Parathyroid adenoma (tissue), 2 donors: Measurements from ENCODE around the gene RHO.

ENCODE experiments used
- H2AFZ ChIP-seq: fragments of 300-600 bp; sonication (generic); one replicate; pipeline ENCODE4 v1.7.0; 2017; ENCODE audit warnings: antibody characterized with exemption, mild to moderate bottlenecking
- H3K27ac ChIP-seq: fragments of 300-600 bp; sonication (generic); one replicate; pipeline ENCODE4 v1.7.0; 2017
- H3K27me3 ChIP-seq: fragments of 300-600 bp; sonication (generic); one replicate; pipeline ENCODE4 v1.7.0; 2017; ENCODE audit warnings: low read length; ENCODE audit not compliant: control insufficient read depth, insufficient read depth
- H3K36me3 ChIP-seq: fragments of 300-600 bp; sonication (generic); one replicate; pipeline ENCODE4 v1.7.0; 2017; ENCODE audit warnings: low read length; ENCODE audit not compliant: control insufficient read depth, insufficient read depth
- H3K4me1 ChIP-seq: fragments of 300-600 bp; sonication (generic); one replicate; pipeline ENCODE4 v1.7.0; 2017; ENCODE audit warnings: control low read depth
- H3K4me2 ChIP-seq: fragments of 300-600 bp; sonication (generic); one replicate; pipeline ENCODE4 v1.7.0; 2017; ENCODE audit warnings: low read length
- H3K4me3 ChIP-seq: fragments of 300-600 bp; sonication (generic); one replicate; pipeline ENCODE4 v1.7.0; 2017; ENCODE audit warnings: low read depth, low read length
- H3K79me2 ChIP-seq: fragments of 300-600 bp; sonication (generic); one replicate; pipeline ENCODE4 v1.7.0; 2017; ENCODE audit warnings: control low read depth
- H3K9ac ChIP-seq: fragments of 300-600 bp; sonication (generic); one replicate; pipeline ENCODE4 v1.7.0; 2017; ENCODE audit warnings: mild to moderate bottlenecking
- H3K9me3 ChIP-seq: fragments of 300-600 bp; sonication (generic); one replicate; pipeline ENCODE4 v1.7.0; 2017; ENCODE audit warnings: low read length; ENCODE audit not compliant: control insufficient read depth
- CTCF ChIP-seq: fragments of 300-600 bp; sonication (generic); IDR thresholded peaks from one replicate; pipeline ENCODE4 v1.7.0; 2017; ENCODE audit warnings: antibody characterized with exemption, mild to moderate bottlenecking
- donor health status: primary hyperparathyroidism.

Gene RHO

GRCh38 chr3:129563850-129564535 is 35.6 kb downstream of the RHO start:
- Histone ChIP-seq H3K27ac (no peak overlapping the region), H3K79me2 (no peaks in the 10 kb centered on the region), H2AFZ (no peak overlapping the region), H3K27me3 (no peaks in the 10 kb centered on the region), H3K4me3 (no peak overlapping the region), H3K9ac (no peak overlapping the region), H3K36me3 (no peaks in the 10 kb centered on the region), H3K4me1 (no peaks in the 10 kb centered on the region), H3K9me3 (no peaks in the 10 kb centered on the region), H3K4me2 (no peak overlapping the region)
- TF ChIP-seq CTCF, result no peak

GRCh38 chr3:129564981-129565644 is 36.7 kb downstream of the RHO start:
- H3K36me3 ChIP-seq, result no peaks in the 10 kb centered on the region

GRCh38 chr3:129565902-129566301 is 37.5 kb downstream of the RHO start:
- Histone ChIP-seq H3K36me3 (no peaks in the 10 kb centered on the region), H3K4me2 (no peak overlapping the region), H2AFZ (no peak overlapping the region), H3K9ac (no peak overlapping the region), H3K4me3 (no peak overlapping the region), H3K79me2 (no peaks in the 10 kb centered on the region), H3K27ac (no peak overlapping the region), H3K9me3 (no peaks in the 10 kb centered on the region), H3K27me3 (no peaks in the 10 kb centered on the region), H3K4me1 (no peaks in the 10 kb centered on the region)
- no peak for TF ChIP-seq CTCF

More at GRCh38 chr3:129564981-129565644, 36.7 kb downstream of the RHO start:
- no peak overlapping the region for H3K27ac ChIP-seq
- H2AFZ ChIP-seq, result no peak overlapping the region
- H3K4me1 ChIP-seq, result no peaks in the 10 kb centered on the region
- H3K9ac ChIP-seq, result no peak overlapping the region
- H3K4me2 ChIP-seq, result no peak overlapping the region
- no peaks in the 10 kb centered on the region for H3K79me2 ChIP-seq
- no peak for TF ChIP-seq CTCF
- no peaks in the 10 kb centered on the region for H3K9me3 ChIP-seq
- H3K4me3 ChIP-seq, result no peak overlapping the region
- no peaks in the 10 kb centered on the region for H3K27me3 ChIP-seq

- Histone ChIP-seq H3K27ac (no peak overlapping the region), H3K9ac (no peak overlapping the region), H3K79me2 (no peaks in the 10 kb centered on the region), H3K27me3 (no peaks in the 10 kb centered on the region), H3K4me3 (no peak overlapping the region), H3K4me1 (no peaks in the 10 kb centered on the region), H2AFZ (no peak overlapping the region), H3K36me3 (no peaks in the 10 kb centered on the region), H3K9me3 (no peaks in the 10 kb centered on the region), H3K4me2 (no peak overlapping the region)
- no peak for TF ChIP-seq CTCF
Measured at GRCh38 chr3:129567176-129567705, 38.8 kb downstream of the RHO start.
